HG03045 (cell line): ENCODE data around the gene STK32C.

Experiments used
- ATAC-seq: cut with Tn5 transposase; IDR thresholded peaks from one replicate; pipeline ENCODE4 v1.9.1; 2021; ENCODE audit warnings: mild to moderate bottlenecking, moderate library complexity; ENCODE audit not compliant: unreplicated experiment

The STK32C gene

DNA sequence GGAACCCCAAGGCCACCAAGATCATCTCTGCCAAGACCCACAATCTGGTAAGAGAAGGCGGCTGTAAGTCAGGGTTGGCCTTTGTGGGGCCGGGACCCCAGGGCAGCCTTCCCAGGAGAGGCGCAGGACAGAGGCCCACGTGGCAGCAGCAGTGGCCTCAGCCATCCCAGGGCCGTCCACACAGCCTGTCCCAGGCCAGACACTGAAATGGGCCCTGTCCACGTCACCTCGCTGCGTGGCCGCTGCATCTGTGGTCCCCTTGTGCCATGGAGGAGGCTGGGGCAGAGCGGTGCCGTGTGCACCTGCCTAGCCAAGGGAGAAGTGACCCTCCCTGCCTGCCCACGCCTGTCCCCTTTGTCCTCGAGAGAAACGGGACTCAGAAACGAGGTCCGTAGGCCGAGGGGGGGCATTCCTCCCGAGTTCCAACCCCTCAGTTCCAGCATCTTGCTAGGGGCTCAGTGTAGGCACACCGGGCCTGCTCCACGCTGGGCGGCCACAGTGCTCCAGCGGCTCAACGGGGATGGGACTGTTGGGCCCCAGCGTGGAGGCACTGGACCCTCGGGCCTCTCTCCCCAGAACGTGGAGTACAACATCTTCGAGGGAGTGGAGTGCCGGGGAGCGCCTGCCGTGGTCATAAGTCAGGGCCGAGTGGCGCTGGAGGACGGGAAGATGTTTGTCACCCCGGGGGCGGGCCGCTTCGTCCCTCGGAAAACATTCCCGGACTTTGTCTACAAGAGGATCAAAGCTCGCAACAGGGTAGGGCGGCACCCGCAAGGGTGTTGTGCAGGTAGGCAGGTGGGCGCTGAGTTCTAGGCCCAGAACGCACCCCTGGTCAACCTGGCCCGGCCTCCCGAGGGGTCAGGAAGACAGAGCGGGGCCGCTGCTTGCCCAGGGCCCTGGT, 105.4 kb downstream of the STK32C start:
- ATAC-seq = no peak

DNA sequence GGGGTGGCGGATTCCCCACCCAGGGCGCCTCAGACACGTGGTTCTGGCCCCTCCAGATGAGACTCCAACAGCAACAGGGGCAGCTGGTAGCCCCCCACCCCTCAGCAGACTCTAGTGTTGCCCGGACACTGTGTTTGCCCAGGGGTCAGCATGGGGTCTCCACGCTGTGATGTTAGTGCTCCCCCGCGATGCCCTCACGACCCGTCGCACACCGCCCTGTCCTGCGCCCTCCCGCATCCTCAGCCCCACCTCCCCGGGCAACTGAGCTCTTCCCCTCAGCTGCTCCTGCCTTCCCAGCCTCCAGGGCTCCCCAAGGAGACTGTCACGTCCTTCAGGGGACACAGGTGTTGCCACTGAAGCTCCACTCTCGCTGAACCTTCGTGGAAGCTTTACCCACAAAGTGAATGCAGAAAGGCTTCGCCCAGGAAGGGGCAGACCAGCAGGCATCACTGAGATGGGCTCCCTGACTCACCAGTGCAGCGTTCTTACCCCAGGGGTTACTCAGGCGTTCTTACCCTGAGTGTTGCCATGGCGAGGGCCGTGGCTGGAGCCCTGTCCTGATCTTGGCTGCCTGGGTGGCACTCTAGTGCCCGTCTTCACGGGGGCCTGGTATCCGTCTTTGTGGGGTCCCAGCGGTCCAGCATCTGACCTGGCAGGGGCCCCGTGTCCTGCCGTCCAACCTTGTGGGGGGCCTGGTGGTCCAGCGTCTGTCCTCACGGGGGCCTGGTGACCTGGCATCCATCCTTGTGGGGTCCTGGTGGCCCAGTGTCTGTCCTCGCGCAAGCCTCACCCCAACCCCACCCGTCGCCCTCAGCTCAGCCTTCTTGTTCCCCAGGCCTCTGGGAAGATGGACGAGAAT, 106.4 kb downstream of the STK32C start:
- ATAC-seq = no peak

DNA sequence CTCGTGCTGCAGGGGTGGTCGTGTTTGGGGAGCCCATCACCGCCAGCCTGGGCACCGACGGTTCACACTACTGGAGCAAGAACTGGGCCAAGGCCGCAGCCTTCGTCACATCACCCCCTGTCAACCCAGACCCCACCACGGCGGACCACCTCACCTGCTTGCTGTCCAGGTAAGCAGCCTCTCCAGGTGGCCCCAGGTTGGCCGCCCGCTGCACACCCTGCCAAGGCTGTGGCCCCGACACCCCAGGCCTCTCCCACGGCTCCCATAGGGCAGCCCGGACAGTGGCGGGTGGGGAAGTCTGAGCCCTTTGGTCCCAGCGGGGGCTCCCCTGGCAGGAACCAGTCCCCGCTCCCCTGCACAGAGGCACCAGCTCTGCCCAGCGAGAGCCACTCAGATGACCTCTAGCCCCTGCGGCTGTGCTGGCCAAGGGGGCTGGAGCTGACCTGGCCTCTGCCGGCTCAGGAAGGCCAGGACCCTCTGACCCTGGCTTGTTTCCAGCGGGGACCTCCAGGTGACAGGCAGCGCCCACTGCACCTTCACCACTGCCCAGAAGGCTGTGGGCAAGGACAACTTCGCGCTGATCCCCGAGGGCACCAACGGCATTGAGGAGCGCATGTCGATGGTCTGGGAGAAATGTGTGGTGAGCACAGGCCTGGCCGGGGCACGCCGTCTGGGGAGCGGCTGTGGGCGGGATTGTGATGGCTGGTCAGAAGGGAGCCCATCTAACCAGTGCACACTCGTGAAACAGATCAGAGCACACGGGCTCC, 107.2 kb downstream of the STK32C start:
- no peak for ATAC-seq

DNA sequence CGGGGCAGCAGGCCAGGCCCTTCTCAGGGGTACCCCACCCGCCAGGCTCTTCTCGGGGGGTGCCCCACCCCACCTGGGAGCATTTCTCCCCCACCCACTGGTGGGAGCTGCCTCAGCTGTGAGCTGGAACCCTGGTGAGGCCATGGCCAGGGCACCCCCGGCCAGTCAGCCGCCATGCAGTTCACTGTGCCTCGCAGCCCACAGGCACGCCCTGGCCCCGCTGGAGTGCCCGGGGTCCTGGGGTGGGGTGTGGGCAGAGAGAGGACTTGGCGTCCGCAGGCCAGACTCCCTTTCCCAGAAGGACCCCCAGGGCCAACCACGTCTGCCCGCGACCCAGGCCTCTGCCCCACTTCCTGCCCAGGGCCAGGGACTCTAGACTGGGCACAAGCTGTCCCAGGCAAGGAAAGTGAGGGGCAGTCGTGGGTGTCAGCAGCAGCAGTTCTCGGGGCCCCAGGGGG, 107.9 kb downstream of the STK32C start:
- no peak for ATAC-seq

DNA sequence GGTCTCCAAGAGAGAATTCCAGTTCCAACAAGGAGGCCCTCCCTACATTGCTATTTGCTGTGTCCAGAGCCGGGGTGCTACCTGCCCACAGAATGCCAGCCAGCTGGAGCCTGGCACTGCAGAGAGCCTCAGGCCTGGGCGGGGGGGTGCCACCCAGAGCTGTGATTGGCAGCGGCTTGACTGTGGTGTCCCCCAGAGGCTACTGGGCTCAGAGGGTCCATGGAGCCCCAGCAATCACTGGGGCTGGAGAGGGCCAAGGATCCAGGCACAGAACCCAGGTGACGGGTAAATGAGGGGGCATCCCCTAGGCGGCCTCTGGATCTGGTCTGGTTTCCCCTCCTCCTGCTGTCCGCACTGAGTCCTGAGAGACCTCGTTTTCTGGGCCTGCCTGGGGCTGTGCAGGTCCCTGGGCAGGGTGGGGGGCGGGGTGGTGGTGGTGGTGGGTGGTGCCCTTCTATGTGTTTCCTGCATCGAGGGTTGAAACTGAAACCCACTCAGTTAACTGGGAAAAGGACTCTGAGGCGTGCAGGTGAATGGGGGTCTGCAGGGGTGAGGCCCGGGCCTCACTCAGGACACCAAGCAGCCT, 108.4 kb downstream of the STK32C start:
- ATAC-seq = no peak

DNA sequence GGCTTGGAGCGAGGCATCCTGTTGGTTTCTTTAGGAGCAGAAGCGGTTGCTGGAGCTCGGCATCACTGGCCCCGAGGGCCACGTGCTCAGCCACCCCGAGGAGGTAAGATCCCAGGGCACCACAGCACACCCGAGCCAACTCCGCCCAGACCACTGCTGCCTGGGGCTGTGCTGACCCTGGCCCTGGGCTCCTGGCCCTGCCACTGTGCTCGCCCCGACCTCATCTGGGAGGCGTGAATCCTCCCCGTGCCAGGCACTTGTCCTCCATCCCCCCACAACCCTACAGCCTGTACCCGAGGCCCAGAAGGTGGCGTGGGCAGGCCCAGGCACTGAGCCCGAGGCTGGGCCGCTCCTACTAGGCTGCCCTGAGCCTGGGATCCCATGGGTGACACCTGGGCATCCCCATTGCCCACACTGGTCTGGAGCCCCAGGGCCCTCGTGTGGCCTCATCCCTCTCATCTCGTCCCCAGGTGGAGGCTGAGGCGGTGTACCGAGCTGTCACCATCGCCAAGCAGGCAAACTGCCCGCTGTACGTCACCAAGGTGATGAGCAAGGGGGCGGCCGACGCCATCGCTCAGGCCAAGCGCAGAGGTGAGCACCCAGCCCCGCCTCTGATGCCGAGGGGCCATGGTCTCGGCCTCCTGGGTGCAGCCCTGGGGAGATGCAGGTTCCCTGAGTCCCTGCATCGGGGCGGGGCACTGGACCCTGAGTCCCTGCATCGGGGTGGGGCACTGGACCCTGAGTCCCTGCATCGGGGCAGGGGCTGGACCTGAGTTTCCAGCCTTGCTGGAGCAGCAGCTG, 109.2 kb downstream of the STK32C start:
- ATAC-seq = no peak

DNA sequence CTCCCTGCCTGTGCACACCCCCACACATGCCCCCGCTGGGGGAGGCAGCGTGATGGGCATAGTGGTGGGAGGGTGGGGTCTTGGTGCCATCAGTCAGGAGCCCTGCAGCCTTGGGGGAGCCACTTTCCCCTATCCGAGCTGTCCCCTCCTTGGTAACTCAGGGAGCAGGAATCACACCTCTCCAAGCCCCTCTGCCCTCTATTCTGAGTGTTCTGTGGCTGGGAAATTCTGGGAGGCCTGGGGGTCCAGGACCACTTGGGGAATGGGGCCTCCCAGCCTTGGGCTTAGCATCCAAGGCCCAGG, 109.7 kb downstream of the STK32C start:
- no peak for ATAC-seq

DNA sequence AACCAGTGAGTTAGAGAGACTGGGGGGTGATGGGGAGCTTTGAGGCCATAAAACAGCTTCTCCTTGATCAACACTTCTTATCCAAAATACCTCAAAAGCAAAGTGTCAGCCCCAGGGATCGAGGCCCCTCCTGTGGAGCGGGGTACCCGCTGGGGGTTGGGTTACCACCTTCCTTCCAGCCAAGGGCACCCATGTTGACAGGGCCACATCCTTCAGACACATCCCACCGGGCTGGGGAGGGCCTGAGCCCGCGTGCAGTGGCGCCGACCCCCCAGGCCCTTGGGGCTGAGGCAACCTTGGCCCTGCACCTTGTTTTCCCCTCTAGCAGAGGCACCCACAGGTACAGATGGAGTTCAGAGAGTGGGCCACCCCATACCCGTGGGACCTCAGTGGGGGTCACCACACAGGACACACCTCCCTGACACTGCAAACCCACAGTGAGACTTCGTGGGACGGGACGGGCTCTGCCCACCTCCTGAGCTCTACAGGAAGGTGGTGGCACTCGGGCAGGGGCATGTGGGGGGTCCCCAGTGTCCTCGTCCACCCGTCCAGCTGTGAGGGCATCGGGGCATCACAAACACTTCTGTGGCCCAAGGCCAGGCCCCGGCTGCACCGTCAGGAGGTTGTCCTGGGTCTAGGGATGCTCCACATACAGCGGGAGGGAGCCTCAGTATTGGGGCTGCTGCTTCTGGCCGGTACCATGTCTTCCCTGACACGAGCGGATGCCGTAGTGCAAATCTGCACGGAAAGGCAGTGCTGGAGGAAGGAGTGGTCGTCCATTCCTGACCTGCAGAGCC, 110.3 kb downstream of the STK32C start:
- no peak for ATAC-seq

DNA sequence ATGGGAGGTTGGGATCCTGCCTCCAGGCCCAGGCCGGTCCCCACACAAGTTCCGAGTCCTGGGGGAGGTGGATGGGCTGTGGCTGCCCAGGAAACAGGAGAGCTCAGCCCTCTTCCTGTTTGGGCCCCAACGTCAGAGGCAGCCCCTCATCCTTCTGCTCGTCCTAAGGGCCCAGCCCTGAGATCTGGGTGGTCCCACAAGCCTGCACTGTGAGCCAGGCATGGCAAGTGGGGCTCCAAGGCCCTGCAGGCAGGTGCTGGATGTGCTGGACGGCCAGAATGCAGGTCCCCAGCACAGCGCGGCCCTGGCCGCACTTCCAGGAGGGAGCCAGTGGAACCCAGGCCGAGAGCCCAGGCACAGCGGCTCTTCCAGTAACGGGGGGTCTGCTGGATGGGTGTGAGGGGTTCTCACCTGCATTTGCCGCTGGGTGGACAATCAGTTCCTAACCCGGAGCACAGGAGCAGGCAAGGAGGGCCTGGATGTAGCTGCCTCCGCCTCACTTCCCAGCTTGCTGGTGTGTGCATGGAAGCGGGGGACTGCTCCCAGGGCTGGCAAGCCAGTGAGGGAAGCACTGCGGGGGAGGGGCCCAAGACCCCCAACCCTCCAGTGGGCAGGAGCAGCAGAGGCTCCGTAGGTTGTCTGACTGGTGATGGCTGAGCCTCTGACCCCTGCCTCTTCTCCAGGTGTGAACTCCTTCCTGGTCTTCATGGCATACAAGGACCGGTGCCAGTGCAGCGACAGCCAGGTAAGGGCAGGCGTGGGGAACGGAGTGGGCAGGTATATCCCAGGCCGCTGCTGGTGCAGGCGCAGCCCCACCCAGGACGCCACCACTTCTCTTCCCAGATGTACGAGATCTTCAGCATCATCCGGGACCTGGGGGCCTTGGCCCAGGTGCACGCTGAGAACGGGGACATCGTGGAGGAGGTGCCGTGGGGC, 111.3 kb downstream of the STK32C start:
- no peak for ATAC-seq

DNA sequence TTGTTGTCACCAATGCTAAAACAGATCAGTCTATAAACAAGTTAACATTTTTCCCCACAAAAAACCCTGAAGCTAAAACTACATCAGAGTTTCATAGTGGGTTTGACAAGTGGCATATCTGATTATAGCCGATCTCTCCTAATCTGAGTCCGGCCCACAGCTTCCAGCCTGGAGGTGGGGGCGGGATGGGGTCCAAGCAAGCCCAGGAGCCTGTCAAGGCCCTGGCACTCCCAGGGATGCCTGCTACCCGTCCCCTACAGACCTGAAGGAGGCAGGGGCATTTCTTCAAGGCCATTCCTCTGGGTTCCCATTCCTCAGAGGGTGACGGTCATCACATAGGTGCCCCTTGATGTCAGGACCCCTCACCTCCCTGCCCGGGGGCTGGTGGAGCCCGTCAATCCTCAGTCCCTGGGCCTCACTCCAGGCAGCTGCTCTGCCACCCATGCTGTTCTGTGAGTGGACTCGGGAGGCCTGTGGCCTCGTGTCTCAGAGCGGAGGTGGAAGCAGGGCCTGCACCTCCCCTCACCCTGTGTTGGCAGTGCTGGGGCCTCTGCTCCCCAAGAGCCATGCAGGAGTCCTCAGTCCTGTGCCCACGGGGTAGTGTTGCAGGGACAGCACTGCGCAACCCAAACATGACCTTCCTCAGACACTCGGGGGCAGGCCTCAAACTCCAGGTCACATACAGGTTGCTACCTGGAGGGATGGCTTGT, 112.2 kb downstream of the STK32C start:
- no peak for ATAC-seq

DNA sequence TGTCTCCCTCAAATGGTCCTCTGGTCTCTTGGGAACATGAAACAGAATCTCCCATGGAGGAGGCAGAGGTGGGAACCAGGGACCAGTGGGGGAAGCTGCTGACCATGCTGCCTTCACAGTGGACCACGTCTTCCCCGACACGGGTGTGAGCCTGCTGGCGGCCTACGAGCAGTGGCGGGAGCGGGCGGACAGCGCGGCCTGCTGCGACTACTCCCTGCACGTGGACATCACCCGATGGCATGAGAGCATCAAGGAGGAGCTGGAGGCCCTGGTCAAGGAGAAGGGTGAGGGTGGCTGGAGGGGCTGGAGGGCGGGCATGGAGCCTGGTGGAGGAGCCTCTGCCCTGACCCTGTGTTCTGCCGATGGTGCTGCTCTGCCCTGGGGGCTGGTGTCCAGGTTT, 113.0 kb downstream of the STK32C start:
- ATAC-seq = no peak

DNA sequence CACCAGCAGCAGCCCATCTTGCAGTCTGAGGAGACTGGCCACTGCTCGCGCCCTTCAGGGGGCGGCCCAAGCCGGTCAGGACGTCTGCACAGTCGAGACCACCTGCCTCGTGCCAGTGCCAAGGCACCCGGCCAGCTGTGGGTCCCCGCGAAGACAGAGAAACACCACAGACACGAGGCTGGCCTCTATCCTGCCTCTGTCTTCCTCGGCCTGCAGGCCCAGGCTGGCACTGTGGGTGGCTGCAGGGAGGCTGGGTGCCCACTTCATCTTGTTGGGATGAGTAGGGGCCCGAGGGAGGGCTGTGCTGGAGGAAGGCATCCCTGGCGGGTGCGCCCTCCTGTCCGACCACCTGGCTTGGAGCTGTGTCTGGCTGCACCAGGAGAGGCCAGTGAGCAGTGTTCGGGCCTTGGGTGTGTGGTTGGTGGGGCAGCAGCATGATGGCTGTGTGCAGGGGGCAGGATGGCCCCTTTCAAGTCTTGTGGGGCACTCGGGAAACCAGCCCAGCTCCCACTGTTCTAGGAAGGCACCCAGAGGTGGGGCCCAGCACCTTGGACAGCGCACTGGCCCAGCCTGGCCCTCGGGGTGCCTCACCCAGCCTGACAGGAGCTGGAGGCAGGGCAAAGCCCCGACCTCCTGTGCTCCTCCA, 113.7 kb downstream of the STK32C start:
- no peak for ATAC-seq

DNA sequence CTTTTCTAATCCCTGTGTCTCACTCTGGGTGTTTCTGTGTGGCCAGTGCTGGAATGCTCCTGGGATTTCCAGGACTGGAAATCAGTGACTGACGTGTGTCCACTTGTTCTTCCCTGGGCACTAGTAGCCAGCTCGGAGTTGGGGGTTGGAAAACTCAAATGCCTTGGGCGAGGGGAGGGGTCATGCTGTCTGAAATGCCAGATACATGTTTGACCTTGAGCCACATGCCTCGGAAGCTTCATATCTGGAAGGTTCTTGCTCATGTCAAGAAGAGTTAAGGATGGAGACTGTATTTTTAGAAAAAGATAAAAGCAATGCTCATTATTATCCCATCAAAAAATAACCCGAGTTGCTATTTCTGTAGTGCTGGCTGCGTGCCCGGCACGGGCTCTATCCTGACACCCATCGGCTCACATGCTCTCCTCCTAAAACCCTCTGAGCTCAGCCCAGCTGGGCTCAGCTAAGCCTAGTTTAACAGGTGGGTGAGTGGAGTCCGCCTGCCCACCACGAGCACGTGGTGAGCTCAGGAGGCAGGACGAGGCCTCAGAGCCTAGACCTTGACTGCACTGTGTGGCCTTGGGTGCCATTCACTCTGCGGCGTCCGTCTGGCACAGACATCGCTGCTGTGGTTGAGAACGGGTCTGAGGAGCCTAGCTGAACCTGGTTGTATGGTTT, 114.6 kb downstream of the STK32C start:
- no peak for ATAC-seq

DNA sequence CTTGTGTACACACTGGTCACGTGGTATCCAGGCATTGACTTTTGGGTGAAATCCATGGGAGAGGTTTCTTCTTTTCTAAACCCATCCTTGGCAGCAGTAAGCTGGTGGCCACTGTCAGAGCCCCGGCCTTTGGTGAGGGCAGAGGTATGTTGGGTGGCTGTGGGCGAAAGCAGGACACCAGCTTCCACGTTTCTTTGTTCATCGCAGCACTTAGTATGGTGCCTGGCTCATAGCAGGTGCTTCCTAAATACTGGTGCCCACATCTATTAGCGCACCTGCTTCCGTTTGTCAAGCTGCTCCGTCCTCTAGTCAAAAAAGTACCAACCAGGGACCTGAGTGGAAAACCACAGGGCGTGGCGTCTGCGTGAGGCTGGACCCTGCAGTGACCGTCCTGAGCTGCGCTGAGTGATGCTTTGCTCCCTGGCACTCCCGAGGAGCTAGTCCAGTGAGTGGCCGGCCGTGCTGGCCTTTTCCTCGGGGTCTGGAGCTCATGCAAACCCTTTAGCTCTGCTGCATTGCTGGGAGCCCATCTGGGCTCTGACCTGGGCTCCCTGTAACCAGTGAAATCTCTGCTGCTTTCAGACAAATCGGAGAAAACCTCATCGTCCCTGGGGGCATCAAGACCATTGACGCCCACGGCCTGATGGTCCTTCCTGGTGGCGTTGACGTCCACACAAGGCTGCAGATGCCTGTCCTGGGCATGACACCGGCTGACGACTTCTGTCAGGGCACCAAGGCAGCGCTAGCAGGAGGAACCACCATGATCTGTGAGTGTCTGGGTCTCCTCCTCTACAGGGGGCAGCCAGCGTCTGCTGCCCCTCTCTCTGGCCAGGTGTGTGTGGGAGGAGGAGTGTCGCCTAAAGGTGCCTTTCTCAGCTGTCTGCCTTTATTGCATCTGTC, 115.4 kb downstream of the STK32C start:
- ATAC-seq = no peak

DNA sequence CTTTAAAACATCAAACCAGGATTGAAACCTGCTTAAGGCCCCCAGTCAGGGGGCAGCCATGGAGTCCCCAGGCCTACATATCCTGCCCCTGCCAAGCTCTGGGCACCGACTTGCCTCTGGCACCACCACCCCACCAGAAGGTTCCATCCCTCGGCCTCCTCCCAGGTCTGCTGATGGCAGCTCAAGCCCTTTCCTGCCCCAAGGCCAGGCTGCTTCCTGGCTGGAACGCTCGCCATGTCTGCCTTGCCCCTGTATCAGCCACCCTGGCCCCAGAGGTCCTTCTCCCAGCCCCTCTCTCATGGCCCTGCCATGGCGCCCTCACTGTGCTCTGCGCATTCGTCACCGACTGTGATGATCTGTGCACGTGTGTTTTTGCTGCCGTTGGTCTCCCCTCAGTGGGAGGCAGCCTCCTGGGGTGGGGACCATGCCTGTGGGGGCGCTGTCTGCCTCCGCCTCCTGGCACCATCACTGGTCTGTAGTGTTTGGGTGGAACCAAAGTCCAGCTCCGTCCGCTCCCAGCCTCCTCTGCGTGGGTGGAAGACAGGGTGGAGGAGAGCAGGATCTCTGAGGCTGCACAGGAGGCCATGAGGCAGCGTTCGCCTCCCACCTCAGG, 117.8 kb downstream of the STK32C start:
- no peak for ATAC-seq
